Measurements from ENCODE around the gene SCAMP1.

Gene SCAMP1

GRCh38 chr5:78509145-78509865, 148.9 kb downstream of the SCAMP1 start:
- peak overlapping the region in 4 of 5 donors; percentile 35 to 74 (median 60) for H3K9ac ChIP-seq (ENCODE audit: low read length in 5 of 5)
- peaks cover 11 to 59% (median 39%) of the 10 kb centered on the region in 5 donors for H3K4me1 ChIP-seq (ENCODE audit: control insufficient read depth in 5 of 5, insufficient read depth in 5 of 5, low read length in 5 of 5)
- peak overlapping the region; percentile 6 for H3K27ac ChIP-seq (ENCODE audit: low read depth, low read length)
- peak overlapping the region; percentile 54 to 65 (median 62) for H3K4me3 ChIP-seq (ENCODE audit: low read depth in 1 of 5, low read length in 5 of 5)
- no peaks in the 10 kb centered on the region for H3K9me3 ChIP-seq (ENCODE audit: control insufficient read depth in 5 of 5, low read length in 5 of 5)
- H3K36me3 ChIP-seq (ENCODE audit: control insufficient read depth in 5 of 5, insufficient read depth in 5 of 5, low read length in 5 of 5), result no peaks in the 10 kb centered on the region
- H3K27me3 ChIP-seq (ENCODE audit: control insufficient read depth in 5 of 5, insufficient read depth in 4 of 5, low read length in 5 of 5), result no peaks in the 10 kb centered on the region

DNA sequence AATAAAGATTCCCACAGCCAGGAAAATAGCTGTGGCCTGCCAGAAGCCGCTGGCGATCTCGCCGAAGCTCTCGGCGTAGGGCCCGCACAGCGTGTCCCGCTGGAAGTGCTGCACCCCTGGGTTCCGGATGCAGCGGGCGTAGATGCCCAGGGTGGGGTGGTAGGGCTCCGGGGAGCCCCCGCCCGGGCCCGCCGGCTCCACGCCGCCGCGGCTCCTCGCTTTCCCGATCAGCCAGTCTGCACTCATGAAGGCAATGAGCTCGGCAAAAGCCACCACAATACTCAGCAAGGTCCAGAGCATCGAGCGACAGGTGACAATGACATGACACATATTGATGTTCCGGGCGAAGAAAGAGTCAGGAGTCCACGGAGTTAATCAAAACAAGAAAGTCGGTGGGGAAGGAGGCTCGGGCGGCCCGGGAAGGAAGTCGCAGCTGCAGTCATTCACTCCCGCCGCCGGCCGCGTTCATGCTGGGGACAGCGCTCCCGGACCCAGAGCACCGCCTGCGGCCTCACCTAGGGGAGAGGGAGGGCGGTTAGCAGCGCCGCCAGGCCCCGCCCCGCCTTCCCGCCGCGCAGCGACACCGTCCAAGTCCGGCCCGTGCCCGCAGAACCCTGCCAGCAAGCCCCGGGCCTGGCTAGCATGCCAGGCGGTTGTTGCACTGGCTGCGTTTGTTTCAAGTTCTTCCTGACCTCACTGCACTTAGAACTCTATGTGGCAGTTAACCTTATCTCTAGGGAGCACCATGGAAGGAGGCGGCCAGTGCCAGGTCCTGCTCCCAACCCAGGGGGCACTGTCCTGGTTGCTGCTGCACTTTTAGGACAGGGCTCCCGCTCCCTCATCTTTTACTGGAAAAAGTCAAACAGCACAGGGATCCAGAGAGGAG, 149.7 kb downstream of the SCAMP1 start:
- peak overlapping the region; percentile 6 for H3K27ac ChIP-seq (ENCODE audit: low read depth, low read length)
- H3K36me3 ChIP-seq (ENCODE audit: control insufficient read depth in 5 of 5, insufficient read depth in 5 of 5, low read length in 5 of 5), result no peaks in the 10 kb centered on the region
- peak overlapping the region; percentile 56 to 65 (median 62) for H3K4me3 ChIP-seq (ENCODE audit: low read depth in 1 of 5, low read length in 5 of 5)
- no peaks in the 10 kb centered on the region for H3K27me3 ChIP-seq (ENCODE audit: control insufficient read depth in 5 of 5, insufficient read depth in 4 of 5, low read length in 5 of 5)
- no peaks in the 10 kb centered on the region for H3K9me3 ChIP-seq (ENCODE audit: control insufficient read depth in 5 of 5, low read length in 5 of 5)
- H3K9ac ChIP-seq (ENCODE audit: low read length in 5 of 5), result peak overlapping the region; percentile 8 to 74 (median 54)
- peaks cover 3 to 50% (median 31%) of the 10 kb centered on the region in 5 donors for H3K4me1 ChIP-seq (ENCODE audit: control insufficient read depth in 5 of 5, insufficient read depth in 5 of 5, low read length in 5 of 5)

GRCh38 chr5:78511121-78511906, 150.9 kb downstream of the SCAMP1 start:
- Histone ChIP-seq H3K27ac (ENCODE audit: low read depth, low read length) (no peak overlapping the region), H3K4me1 (ENCODE audit: control insufficient read depth in 5 of 5, insufficient read depth in 5 of 5, low read length in 5 of 5) (peaks cover 3 to 40% (median 23%) of the 10 kb centered on the region in 5 donors), H3K4me3 (ENCODE audit: low read depth in 1 of 5, low read length in 5 of 5) (no peak overlapping the region), H3K36me3 (ENCODE audit: control insufficient read depth in 5 of 5, insufficient read depth in 5 of 5, low read length in 5 of 5) (no peaks in the 10 kb centered on the region), H3K9me3 (ENCODE audit: control insufficient read depth in 5 of 5, low read length in 5 of 5) (no peaks in the 10 kb centered on the region), H3K27me3 (ENCODE audit: control insufficient read depth in 5 of 5, insufficient read depth in 4 of 5, low read length in 5 of 5) (no peaks in the 10 kb centered on the region), H3K9ac (ENCODE audit: low read length in 5 of 5) (no peak overlapping the region)

- H3K27ac ChIP-seq (ENCODE audit: low read depth, low read length), result no peak overlapping the region
- H3K27me3 ChIP-seq (ENCODE audit: control insufficient read depth in 5 of 5, insufficient read depth in 4 of 5, low read length in 5 of 5), result no peaks in the 10 kb centered on the region
- no peaks in the 10 kb centered on the region for H3K9me3 ChIP-seq (ENCODE audit: control insufficient read depth in 5 of 5, low read length in 5 of 5)
- no peaks in the 10 kb centered on the region for H3K36me3 ChIP-seq (ENCODE audit: control insufficient read depth in 5 of 5, insufficient read depth in 5 of 5, low read length in 5 of 5)
- no peak overlapping the region for H3K4me3 ChIP-seq (ENCODE audit: low read depth in 1 of 5, low read length in 5 of 5)
- H3K9ac ChIP-seq (ENCODE audit: low read length in 5 of 5), result no peak overlapping the region
- peaks cover 3 to 31% (median 21%) of the 10 kb centered on the region in 5 donors for H3K4me1 ChIP-seq (ENCODE audit: control insufficient read depth in 5 of 5, insufficient read depth in 5 of 5, low read length in 5 of 5)
Observed at GRCh38 chr5:78512435-78512834, 152.0 kb downstream of the SCAMP1 start.

- H3K4me1 ChIP-seq (ENCODE audit: control insufficient read depth in 5 of 5, insufficient read depth in 5 of 5, low read length in 5 of 5), result peaks cover 3 to 33% (median 21%) of the 10 kb centered on the region in 5 donors
- no peaks in the 10 kb centered on the region for H3K9me3 ChIP-seq (ENCODE audit: control insufficient read depth in 5 of 5, low read length in 5 of 5)
- no peaks in the 10 kb centered on the region for H3K27me3 ChIP-seq (ENCODE audit: control insufficient read depth in 5 of 5, insufficient read depth in 4 of 5, low read length in 5 of 5)
- H3K9ac ChIP-seq (ENCODE audit: low read length in 5 of 5), result no peak overlapping the region
- H3K27ac ChIP-seq (ENCODE audit: low read depth, low read length), result no peak overlapping the region
- no peak overlapping the region for H3K4me3 ChIP-seq (ENCODE audit: low read depth in 1 of 5, low read length in 5 of 5)
- no peaks in the 10 kb centered on the region for H3K36me3 ChIP-seq (ENCODE audit: control insufficient read depth in 5 of 5, insufficient read depth in 5 of 5, low read length in 5 of 5)
Observed at GRCh38 chr5:78513441-78513840, 153.0 kb downstream of the SCAMP1 start.

- Histone ChIP-seq H3K4me1 (ENCODE audit: control insufficient read depth in 5 of 5, insufficient read depth in 5 of 5, low read length in 5 of 5) (peaks cover 6 to 37% (median 25%) of the 10 kb centered on the region in 5 donors), H3K9ac (ENCODE audit: low read length in 5 of 5) (no peak overlapping the region), H3K9me3 (ENCODE audit: control insufficient read depth in 5 of 5, low read length in 5 of 5) (no peaks in the 10 kb centered on the region), H3K27me3 (ENCODE audit: control insufficient read depth in 5 of 5, insufficient read depth in 4 of 5, low read length in 5 of 5) (no peaks in the 10 kb centered on the region), H3K27ac (ENCODE audit: low read depth, low read length) (no peak overlapping the region), H3K36me3 (ENCODE audit: control insufficient read depth in 5 of 5, insufficient read depth in 5 of 5, low read length in 5 of 5) (no peaks in the 10 kb centered on the region), H3K4me3 (ENCODE audit: low read depth in 1 of 5, low read length in 5 of 5) (no peak overlapping the region)
Observed at GRCh38 chr5:78514427-78515330, 154.3 kb downstream of the SCAMP1 start.

GRCh38 chr5:78515670-78516069, 155.3 kb downstream of the SCAMP1 start:
- Histone ChIP-seq H3K9ac (ENCODE audit: low read length in 5 of 5) (no peak overlapping the region), H3K4me1 (ENCODE audit: control insufficient read depth in 5 of 5, insufficient read depth in 5 of 5, low read length in 5 of 5) (peaks cover 3 to 27% (median 15%) of the 10 kb centered on the region in 5 donors), H3K4me3 (ENCODE audit: low read depth in 1 of 5, low read length in 5 of 5) (no peak overlapping the region), H3K27ac (ENCODE audit: low read depth, low read length) (no peak overlapping the region), H3K27me3 (ENCODE audit: control insufficient read depth in 5 of 5, insufficient read depth in 4 of 5, low read length in 5 of 5) (no peaks in the 10 kb centered on the region), H3K36me3 (ENCODE audit: control insufficient read depth in 5 of 5, insufficient read depth in 5 of 5, low read length in 5 of 5) (no peaks in the 10 kb centered on the region), H3K9me3 (ENCODE audit: control insufficient read depth in 5 of 5, low read length in 5 of 5) (no peaks in the 10 kb centered on the region)

DNA sequence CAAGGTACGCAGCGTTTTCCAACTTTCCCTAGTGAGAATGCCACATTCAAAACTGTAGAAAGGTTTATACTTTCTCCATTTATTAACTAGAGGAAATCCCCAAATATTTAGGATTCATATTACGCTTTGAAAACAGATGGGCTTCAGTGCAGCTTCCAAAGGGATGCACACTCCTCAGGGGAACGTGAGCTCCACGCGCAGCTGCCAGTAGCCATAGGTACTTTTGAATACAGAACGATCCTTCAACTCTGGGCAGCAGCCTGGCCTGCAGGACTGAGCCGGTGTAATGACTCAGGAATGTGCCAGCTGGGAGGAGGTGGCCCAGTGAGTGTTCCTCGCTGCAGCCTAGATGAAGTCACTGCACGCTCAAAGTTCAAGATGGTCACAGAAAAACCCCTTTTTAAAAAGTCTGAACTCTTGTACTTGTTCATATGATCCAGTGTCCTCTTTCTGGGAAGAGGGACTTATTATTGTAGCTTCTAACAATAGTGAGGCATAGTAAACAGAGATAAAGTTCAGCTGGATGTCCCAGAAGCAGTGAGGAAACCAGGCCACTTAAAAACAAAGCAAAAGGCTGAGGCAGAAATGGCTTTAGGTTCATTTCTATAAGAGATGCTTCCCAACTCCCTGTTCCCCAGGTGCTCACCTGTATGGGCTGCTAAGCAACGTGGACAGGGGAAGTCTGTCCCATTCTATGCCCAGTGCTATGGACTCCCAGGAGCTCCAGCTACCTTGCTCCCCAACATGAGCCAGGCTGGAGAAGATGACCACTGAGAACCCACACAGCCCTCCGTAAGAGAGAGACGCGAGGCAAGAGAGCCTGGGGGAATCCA, 158.2 kb downstream of the SCAMP1 start:
- Histone ChIP-seq H3K9ac (ENCODE audit: low read length in 5 of 5) (no peak overlapping the region), H3K27me3 (ENCODE audit: control insufficient read depth in 5 of 5, insufficient read depth in 4 of 5, low read length in 5 of 5) (no peaks in the 10 kb centered on the region), H3K36me3 (ENCODE audit: control insufficient read depth in 5 of 5, insufficient read depth in 5 of 5, low read length in 5 of 5) (no peaks in the 10 kb centered on the region), H3K9me3 (ENCODE audit: control insufficient read depth in 5 of 5, low read length in 5 of 5) (no peaks in the 10 kb centered on the region), H3K27ac (ENCODE audit: low read depth, low read length) (peak overlapping the region; percentile 9), H3K4me3 (ENCODE audit: low read depth in 1 of 5, low read length in 5 of 5) (no peak overlapping the region), H3K4me1 (ENCODE audit: control insufficient read depth in 5 of 5, insufficient read depth in 5 of 5, low read length in 5 of 5) (peaks cover 5 to 30% (median 12%) of the 10 kb centered on the region in 5 donors)

Data from subcutaneous abdominal adipose tissue (tissue), 5 donors.